AG09309 (cell line): ENCODE results near the gene CMBL.
"Not testable (repeated sequence)": the region's sequence is repeated elsewhere in the genome, so short reads cannot be mapped to it uniquely, and the experiment has no call there.

Source experiments
- DNase-seq: peaks from one replicate; pipeline ENCODE4 v3.0.0-alpha.2; 2010; ENCODE audit warnings: low read depth
- H3K4me3 ChIP-seq: 2 replicates; pipeline ENCODE4 v1.5.1; 2011; ENCODE audit warnings: mild to moderate bottlenecking, low read depth, low read length, moderate library complexity; ENCODE audit not compliant: control insufficient read depth
- CTCF ChIP-seq: IDR thresholded peaks from 2 replicates; pipeline ENCODE4 v1.5.1; 2011; ENCODE audit warnings: mild to moderate bottlenecking, low read depth, low read length, inconsistent platforms; ENCODE audit not compliant: insufficient read depth, control insufficient read depth; ENCODE audit errors: missing control alignments

CMBL gene

GRCh38 chr5:10351919-10352318, 44.2 kb upstream of the CMBL start:
- H3K4me3 ChIP-seq, result no peak overlapping the region
- TF ChIP-seq CTCF, result no peak
- no peak for DNase-seq

- no peak for TF ChIP-seq CTCF
- DNase-seq, result no peak
- H3K4me3 ChIP-seq, result no peak overlapping the region
Observed at GRCh38 chr5:10351199-10351905, 43.6 kb upstream of the CMBL start.

GRCh38 chr5:10348258-10348657, 40.6 kb upstream of the CMBL start:
- TF ChIP-seq CTCF, result no peak
- DNase-seq, result no peak

GRCh38 chr5:10344461-10345106, 36.9 kb upstream of the CMBL start:
- DNase-seq, H3K4me3 ChIP-seq: not testable (repeated sequence)

More at GRCh38 chr5:10348258-10348657, 40.6 kb upstream of the CMBL start:
- no peak overlapping the region for H3K4me3 ChIP-seq

- no peak for DNase-seq
- no peak overlapping the region for H3K4me3 ChIP-seq
- TF ChIP-seq CTCF, result no peak
Observed at GRCh38 chr5:10343486-10343885, 35.8 kb upstream of the CMBL start.

- DNase-seq, result no peak
- no peak overlapping the region for H3K4me3 ChIP-seq
- TF ChIP-seq CTCF, result no peak
Observed at GRCh38 chr5:10339958-10340357, 32.3 kb upstream of the CMBL start.

- TF ChIP-seq CTCF, result no peak
- H3K4me3 ChIP-seq, result no peak overlapping the region
- no peak for DNase-seq
Observed at GRCh38 chr5:10339058-10339811, 31.5 kb upstream of the CMBL start.
